Activated naive CD8-positive, alpha-beta T cell treated with anti-CD3 and anti-CD28 coated beads, Interleukin-2, amount 50 U/mL, for 16 hours (primary cell): Measurements from ENCODE around the gene SORCS3.

Experiments
- DNase-seq: peaks from one replicate; pipeline ENCODE4 v3.0.0-alpha.2; 2020; ENCODE audit warnings: low read depth, low spot score

The SORCS3 gene

DNA sequence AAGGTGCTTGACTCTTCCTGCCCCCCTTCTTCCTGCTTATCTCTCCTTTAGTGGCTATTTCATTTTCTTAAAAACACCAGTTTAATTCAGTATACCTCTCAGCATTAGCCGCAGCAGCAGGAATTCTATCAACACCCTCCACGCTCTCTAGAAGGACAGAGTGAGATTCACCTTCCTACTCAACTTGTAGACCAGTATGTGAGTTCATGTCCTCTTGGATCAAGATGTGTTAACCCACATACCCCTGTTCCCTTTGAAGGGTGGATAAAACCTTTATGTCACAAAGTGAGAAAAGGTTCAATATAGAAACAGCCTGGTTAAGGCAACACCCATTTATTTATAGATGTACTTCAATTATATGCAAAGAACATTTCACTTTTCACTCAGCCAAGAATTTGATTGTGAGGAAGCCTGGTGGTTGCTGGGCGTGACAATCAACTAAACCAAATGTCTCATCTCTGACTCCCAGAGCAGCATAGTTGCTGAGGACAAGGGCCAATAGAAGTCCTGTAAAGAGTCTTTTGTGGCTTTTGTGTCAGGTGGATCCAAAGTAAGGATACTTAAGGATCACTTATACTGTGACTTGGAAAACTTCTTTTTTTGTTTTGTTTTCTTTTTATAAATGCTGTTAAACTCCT is 617.1 kb downstream of the SORCS3 start:
- no peak for DNase-seq

GRCh38 chr10:105258674-105259065 is 617.6 kb downstream of the SORCS3 start:
- no peak for DNase-seq

- DNase-seq, result no peak
Observed at GRCh38 chr10:105259201-105259600, 618.1 kb downstream of the SORCS3 start.

DNA sequence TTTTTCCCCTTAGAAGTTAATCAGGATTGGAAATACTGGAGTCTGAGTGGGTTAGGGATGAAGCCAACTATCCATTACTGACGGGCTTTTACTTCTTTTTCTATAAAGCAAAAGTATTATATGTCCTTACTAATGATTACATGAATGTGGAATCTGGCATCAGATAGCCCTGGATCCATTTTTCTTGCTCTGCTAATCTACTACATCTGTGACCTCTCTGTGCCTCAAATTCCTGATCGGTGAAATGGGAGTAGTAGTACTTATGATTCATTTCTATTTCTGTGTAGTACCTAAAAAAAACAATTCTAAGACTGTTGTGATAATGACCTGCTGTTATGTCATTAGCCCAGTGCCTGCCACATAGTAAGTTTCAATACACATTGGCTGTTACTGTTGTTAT is 621.6 kb downstream of the SORCS3 start:
- no peak for DNase-seq

GRCh38 chr10:105266966-105267539 is 626.0 kb downstream of the SORCS3 start:
- no peak for DNase-seq

- no peak for DNase-seq
Observed at GRCh38 chr10:105268961-105269360, 627.9 kb downstream of the SORCS3 start.

- no peak for DNase-seq
Observed at GRCh38 chr10:105269689-105270088, 628.6 kb downstream of the SORCS3 start.

DNA sequence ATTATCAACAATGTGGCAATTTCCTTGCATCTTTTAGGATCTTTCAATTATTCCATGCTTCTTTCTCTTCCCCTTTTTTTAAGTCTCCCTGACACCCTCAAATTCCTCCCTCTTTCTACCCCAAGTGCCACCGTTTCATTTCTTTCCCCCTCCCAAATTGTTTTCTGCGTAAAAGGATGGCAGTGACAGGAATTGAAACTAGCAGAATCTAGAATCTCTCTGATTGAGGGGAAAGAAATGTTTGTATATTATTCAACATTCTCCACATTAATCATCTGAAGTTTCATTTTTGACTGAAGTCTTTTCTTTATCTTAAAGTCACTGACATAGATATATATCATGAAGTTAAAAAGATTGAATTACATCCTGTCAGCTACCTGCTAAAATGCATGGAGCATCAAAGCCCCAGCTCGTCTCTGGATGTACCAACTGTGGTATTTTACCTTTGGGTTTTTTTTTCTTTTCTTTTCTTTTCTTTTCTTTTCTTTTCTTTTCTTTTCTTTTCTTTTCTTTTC is 633.5 kb downstream of the SORCS3 start:
- DNase-seq, result no peak

- no peak for DNase-seq
Observed at GRCh38 chr10:105278439-105278838, 637.3 kb downstream of the SORCS3 start.

- DNase-seq, result no peak
Observed at GRCh38 chr10:105279101-105279500, 638.0 kb downstream of the SORCS3 start.

- no peak for DNase-seq
Observed at GRCh38 chr10:105280895-105281294, 639.8 kb downstream of the SORCS3 start.

- DNase-seq, result no peak
Observed at GRCh38 chr10:105284476-105285215, 643.6 kb downstream of the SORCS3 start.

- DNase-seq, result no peak
Observed at GRCh38 chr10:105288026-105288425, 646.9 kb downstream of the SORCS3 start.

- no peak for DNase-seq
Observed at GRCh38 chr10:105288613-105289012, 647.5 kb downstream of the SORCS3 start.

DNA sequence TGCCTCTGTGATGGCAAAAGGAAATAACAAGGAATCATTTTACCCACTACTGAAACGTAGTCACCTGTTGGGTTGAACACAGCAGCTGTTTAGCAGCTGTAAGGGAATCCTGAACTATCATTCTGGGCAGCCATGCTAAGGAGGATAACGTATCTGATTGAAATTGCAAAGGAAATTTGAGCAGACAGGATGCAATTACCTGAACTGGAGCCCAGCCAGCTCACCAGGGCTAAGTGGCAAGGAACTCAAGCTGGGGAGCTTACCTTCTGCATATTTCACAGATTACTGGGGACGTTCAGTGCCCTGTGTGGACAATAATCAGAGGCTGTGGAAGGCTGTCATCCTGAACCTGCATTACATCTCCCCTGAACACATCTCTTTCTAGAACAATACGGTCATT is 650.5 kb downstream of the SORCS3 start:
- DNase-seq, result no peak

DNA sequence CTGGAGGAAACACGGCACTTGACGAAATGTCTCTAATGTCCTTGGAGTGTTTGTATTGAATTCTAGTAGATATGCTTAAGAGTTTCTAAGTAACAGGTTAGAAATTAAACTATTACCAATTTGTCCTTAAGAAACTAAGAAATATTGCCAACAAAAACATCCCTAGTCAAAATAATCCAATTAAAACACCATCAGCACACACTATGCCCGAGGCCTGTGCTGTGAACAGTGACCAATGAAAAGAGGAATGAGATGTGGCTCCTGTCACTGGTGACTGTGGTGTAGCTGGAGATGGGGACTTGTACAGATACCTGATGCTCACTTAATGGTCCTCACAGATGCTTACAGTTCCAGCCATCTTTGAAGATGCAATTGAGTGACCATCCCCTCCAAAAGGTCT is 651.1 kb downstream of the SORCS3 start:
- no peak for DNase-seq
